ENCODE results near the gene GPR35. TPM values are rescaled to one million over a fixed set of nuclear protein-coding genes. Genes with fewer than 3 reads are reported as not detected.
"Not testable (repeated sequence)": the region's sequence is repeated elsewhere in the genome, so short reads cannot be mapped to it uniquely, and the experiment has no call there.

Gene GPR35
- total RNA-seq, 1 experiment from 2014 or later = 0.11 TPM

GRCh38 chr2:240602266-240603050, 22.8 kb upstream of the GPR35 start:
- DNase-seq (ENCODE audit: low read depth) = no peak

GRCh38 chr2:240603081-240603835, 22.0 kb upstream of the GPR35 start:
- DNase-seq (ENCODE audit: low read depth) = no peak

- DNase-seq (ENCODE audit: low read depth) = no peak
These were observed 21.4 kb upstream of the GPR35 start for GRCh38 chr2:240603846-240604245.

- DNase-seq (ENCODE audit: low read depth) = peak; percentile 61
These were observed 20.9 kb upstream of the GPR35 start for GRCh38 chr2:240604291-240604938.

GRCh38 chr2:240604939-240605716, 20.2 kb upstream of the GPR35 start:
- no peak for DNase-seq (ENCODE audit: low read depth)

- no peak for DNase-seq (ENCODE audit: low read depth)
These were observed 19.2 kb upstream of the GPR35 start for GRCh38 chr2:240605867-240606743.

GRCh38 chr2:240611601-240612210, 13.6 kb upstream of the GPR35 start:
- no peak for DNase-seq (ENCODE audit: low read depth)

GRCh38 chr2:240613781-240614180, 11.5 kb upstream of the GPR35 start:
- DNase-seq (ENCODE audit: low read depth) = no peak

GRCh38 chr2:240614391-240614790, 10.9 kb upstream of the GPR35 start:
- no peak for DNase-seq (ENCODE audit: low read depth)

GRCh38 chr2:240615396-240615795, 9.9 kb upstream of the GPR35 start:
- no peak for DNase-seq (ENCODE audit: low read depth)

GRCh38 chr2:240615820-240616547, 9.3 kb upstream of the GPR35 start:
- DNase-seq (ENCODE audit: low read depth) = no peak

GRCh38 chr2:240616860-240617666, 8.2 kb upstream of the GPR35 start:
- not testable (repeated sequence) for DNase-seq (ENCODE audit: low read depth)

GRCh38 chr2:240618776-240619175, 6.5 kb upstream of the GPR35 start:
- no peak for DNase-seq (ENCODE audit: low read depth)

- no peak for DNase-seq (ENCODE audit: low read depth)
These were observed 5.7 kb upstream of the GPR35 start for GRCh38 chr2:240619506-240620148.

GRCh38 chr2:240620149-240620731, 5.0 kb upstream of the GPR35 start:
- no peak for DNase-seq (ENCODE audit: low read depth)

- no peak for DNase-seq (ENCODE audit: low read depth)
These were observed 4.4 kb upstream of the GPR35 start for GRCh38 chr2:240620859-240621258.

- no peak for DNase-seq (ENCODE audit: low read depth)
These were observed 3.2 kb upstream of the GPR35 start for GRCh38 chr2:240622060-240622411.

Data from LHCN-M2 (cell line).